Prostate gland (tissue), 2 donors: ENCODE measurements around the gene SLC25A48.

Experiments used
- CTCF ChIP-seq, 4 experiments: fragments of 200-600 bp in 2 of 4; fragments of 450-650 bp in 2 of 4; sonication (generic) in 2 of 4; IDR thresholded peaks; 1 replicate in 3 of 4; 2 replicates in 1 of 4; pipeline ENCODE4 v1.5.1; 2016 to 2019; ENCODE audit warnings: antibody characterized with exemption in 4 of 4, mild to moderate bottlenecking in 2 of 4, moderate library complexity in 2 of 4
- POLR2A ChIP-seq: fragments of 450-650 bp; IDR thresholded peaks from one replicate; pipeline ENCODE4 v1.6.1; 2016; ENCODE audit warnings: antibody characterized with exemption, mild to moderate bottlenecking
- POLR2AphosphoS5 ChIP-seq: sonication (generic); formaldehyde crosslinking; IDR thresholded peaks from one replicate; pipeline ENCODE4 v1.6.1; 2017; ENCODE audit warnings: antibody characterized with exemption

- no peak for TF ChIP-seq CTCF (IDR thresholded peaks at IDR 0.05)
- no peak for TF ChIP-seq POLR2A
- TF ChIP-seq POLR2AphosphoS5, result no peak
Measured at GRCh38 chr5:135894789-135895188, 60.3 kb downstream of the SLC25A48 start.
